Keratinocyte (primary cell): ENCODE data around the gene OSBPL10. TPM values are rescaled to one million over a fixed set of nuclear protein-coding genes. Genes with fewer than 3 reads are reported as not detected.

Experiments used
- DNase-seq: peaks from one replicate; pipeline ENCODE4 v3.0.0-alpha.2; 2011; ENCODE audit warnings: low read depth, missing footprints, low spot score
- FAIRE-seq: peaks from 2 replicates; lab custom pipeline; 2011; peaks lifted over from hg19 to GRCh38; lab: Jason Lieb, UNC
- H2AFZ ChIP-seq: 2 replicates; pipeline ENCODE4 v1.6.0; 2012; ENCODE audit warnings: low read length, control low read depth, inconsistent platforms; ENCODE audit not compliant: control insufficient read depth
- H3K27ac ChIP-seq: 2 replicates; pipeline ENCODE4 v1.5.1; 2011; ENCODE audit warnings: low read length; ENCODE audit not compliant: control insufficient read depth, insufficient read depth
- H3K27me3 ChIP-seq: 3 replicates; pipeline ENCODE4 v1.6.0; 2011; ENCODE audit warnings: low read length; ENCODE audit not compliant: control insufficient read depth, insufficient read depth; ENCODE audit errors: extremely low read depth
- H3K36me3 ChIP-seq, 2 experiments: 2 replicates in 1 of 2; 3 replicates in 1 of 2; pipeline ENCODE4 v1.5.1; 2011; ENCODE audit warnings: low read length in 2 of 2, mild to moderate bottlenecking in 1 of 2; ENCODE audit not compliant: control insufficient read depth in 2 of 2, insufficient read depth in 2 of 2; ENCODE audit errors: extremely low read depth in 1 of 2
- H3K4me1 ChIP-seq: 3 replicates; pipeline ENCODE4 v1.5.1; 2011; ENCODE audit warnings: low read length; ENCODE audit not compliant: control insufficient read depth, insufficient read depth; ENCODE audit errors: extremely low read depth
- H3K4me2 ChIP-seq: 3 replicates; pipeline ENCODE4 v1.6.0; 2011; ENCODE audit warnings: low read depth, low read length; ENCODE audit not compliant: control insufficient read depth, insufficient read depth; ENCODE audit errors: extremely low read depth
- H3K4me3 ChIP-seq, 3 experiments: fragments of 200-600 bp in 1 of 3; sonication (generic) in 1 of 3; 2 replicates in 2 of 3; 3 replicates in 1 of 3; pipeline ENCODE4 v1.5.1; 2011 to 2016; ENCODE audit warnings: low read length in 3 of 3, mild to moderate bottlenecking in 3 of 3, control low read depth in 2 of 3, inconsistent platforms in 1 of 3, low read depth in 1 of 3, mixed read lengths in 1 of 3, mixed run types in 1 of 3, moderate library complexity in 1 of 3; ENCODE audit not compliant: control insufficient read depth in 2 of 3, insufficient read depth in 2 of 3; ENCODE audit errors: extremely low read depth in 1 of 3
- H3K79me2 ChIP-seq: 2 replicates; pipeline ENCODE4 v1.6.0; 2012; ENCODE audit warnings: low read length; ENCODE audit not compliant: control insufficient read depth, insufficient read depth
- H3K9ac ChIP-seq: 3 replicates; pipeline ENCODE4 v1.6.0; 2011; ENCODE audit warnings: low read length; ENCODE audit not compliant: control insufficient read depth, insufficient read depth; ENCODE audit errors: extremely low read depth
- H3K9me1 ChIP-seq: 3 replicates; pipeline ENCODE4 v1.6.0; 2011; ENCODE audit warnings: low read length; ENCODE audit not compliant: control insufficient read depth, insufficient read depth; ENCODE audit errors: extremely low read depth
- H3K9me3 ChIP-seq: 2 replicates; pipeline ENCODE4 v1.5.1; 2012; ENCODE audit warnings: low read depth, low read length; ENCODE audit not compliant: control insufficient read depth
- H4K20me1 ChIP-seq: 3 replicates; pipeline ENCODE4 v1.6.0; 2011; ENCODE audit warnings: low read length; ENCODE audit not compliant: control insufficient read depth, insufficient read depth; ENCODE audit errors: extremely low read depth
- CTCF ChIP-seq, 3 experiments: IDR thresholded peaks in 1 of 3; conservative IDR thresholded peaks in 1 of 3; optimal IDR thresholded peaks in 1 of 3; 2 replicates in 2 of 3; 3 replicates in 1 of 3; pipeline versions ENCODE3 to v1.5.1; 2011; ENCODE audit warnings: low read length in 3 of 3, mild to moderate bottlenecking in 3 of 3, moderate library complexity in 2 of 3, control low read depth in 1 of 3, inconsistent platforms in 1 of 3; ENCODE audit not compliant: insufficient read depth in 2 of 3; ENCODE audit errors: extremely low read depth in 1 of 3
- EZH2 ChIP-seq: IDR thresholded peaks from one replicate; pipeline ENCODE4 v1.6.1; 2012; ENCODE audit warnings: inconsistent platforms, mild to moderate bottlenecking, low read length, moderate library complexity
- dilution Hi-C: fragments of 300-500 bp; cut with MboI; formaldehyde crosslinking; loops from one replicate; pipeline ENCODE4 v1.7.0; 2020; ENCODE audit warnings: low sequenced_read_pairs; ENCODE audit not compliant: extremely low pct_ligation_motif_present
- polyA plus RNA-seq, 5 experiments: library from polyadenylated mRNA; depleted of rRNA in 3 of 5; stranded (reverse) in 3 of 5; stranded (forward) in 1 of 5; unstranded in 1 of 5; fragments of >200 nt; gene quantifications; 1 replicate in 1 of 5; 2 replicates in 3 of 5; 3 replicates in 1 of 5; pipeline versions ENCODE4 v1.2.1 to v1.2.3, GENCODE V29; 2011 to 2012; ENCODE audit warnings: missing spikeins in 2 of 5, low read depth in 1 of 5, low replicate concordance in 1 of 5

OSBPL10 gene
- polyA plus RNA-seq, 1 donor (not counting 4 experiments of a cell fraction or from before 2014, with no cell fraction given), result 50.1 TPM

- Histone ChIP-seq H3K79me2 (no peaks in the 10 kb centered on the region), H3K9me3 (peaks cover 1% of the 10 kb centered on the region), H2AFZ (no peak overlapping the region), H3K36me3 (no peaks in the 10 kb centered on the region), H3K4me3 (no peak overlapping the region), H3K27ac (no peak overlapping the region), H3K9me1 (no peaks in the 10 kb centered on the region), H3K9ac (no peak overlapping the region), H3K27me3 (no peaks in the 10 kb centered on the region), H4K20me1 (no peaks in the 10 kb centered on the region), H3K4me2 (no peak overlapping the region), H3K4me1 (no peaks in the 10 kb centered on the region)
- FAIRE-seq (no peak), DNase-seq (no peak)
- dilution Hi-C loops, result loop anchor here (25.0 kb wide), 1 partner anchor 127 kb away; no protein-coding TSS in a partner anchor
- no peak for TF ChIP-seq EZH2
- TF ChIP-seq CTCF (optimal IDR thresholded peaks at IDR 0.05 in 1 of 3, IDR thresholded peaks at IDR 0.05 in 1 of 3, conservative IDR thresholded peaks at IDR 0.05 in 1 of 3; ENCODE audit: extremely low read depth in 1 of 3, insufficient read depth in 2 of 3, low read length in 3 of 3), result no peak
These were observed 28.9 kb upstream of the OSBPL10 start for GRCh38 chr3:32009957-32010356.

GRCh38 chr3:32009101-32009500 lies 28.0 kb upstream of the OSBPL10 start:
- no peak for DNase-seq

More at GRCh38 chr3:32009101-32009500, 28.0 kb upstream of the OSBPL10 start:
- Histone ChIP-seq H2AFZ (no peak overlapping the region), H3K4me3 (no peak overlapping the region), H3K27ac (no peak overlapping the region), H3K9me1 (no peaks in the 10 kb centered on the region), H3K36me3 (no peaks in the 10 kb centered on the region), H3K9ac (no peak overlapping the region), H3K9me3 (peaks cover 1% of the 10 kb centered on the region), H3K27me3 (no peaks in the 10 kb centered on the region), H3K79me2 (no peaks in the 10 kb centered on the region), H3K4me2 (no peak overlapping the region), H4K20me1 (no peaks in the 10 kb centered on the region), H3K4me1 (no peaks in the 10 kb centered on the region)
- no peak for TF ChIP-seq EZH2
- no peak for TF ChIP-seq CTCF (optimal IDR thresholded peaks at IDR 0.05 in 1 of 3, IDR thresholded peaks at IDR 0.05 in 1 of 3, conservative IDR thresholded peaks at IDR 0.05 in 1 of 3; ENCODE audit: extremely low read depth in 1 of 3, insufficient read depth in 2 of 3, low read length in 3 of 3)
- dilution Hi-C loops, result loop anchor here (25.0 kb wide), 1 partner anchor 128 kb away; no protein-coding TSS in a partner anchor
- FAIRE-seq, result peak; percentile 51
